Fibroblast of skin of left quadriceps (primary cell): ENCODE measurements around the gene DNAJC17.
A peak's percentile ranks its signal among the peaks of the same experiment; 100 is the strongest.

Experiments
- DNase-seq, 2 experiments: peaks; one replicate each; pipeline ENCODE4 v3.0.0-alpha.2; 2013; ENCODE audit warnings: low read depth in 2 of 2

Gene DNAJC17, protein sequence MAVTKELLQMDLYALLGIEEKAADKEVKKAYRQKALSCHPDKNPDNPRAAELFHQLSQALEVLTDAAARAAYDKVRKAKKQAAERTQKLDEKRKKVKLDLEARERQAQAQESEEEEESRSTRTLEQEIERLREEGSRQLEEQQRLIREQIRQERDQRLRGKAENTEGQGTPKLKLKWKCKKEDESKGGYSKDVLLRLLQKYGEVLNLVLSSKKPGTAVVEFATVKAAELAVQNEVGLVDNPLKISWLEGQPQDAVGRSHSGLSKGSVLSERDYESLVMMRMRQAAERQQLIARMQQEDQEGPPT

DNA sequence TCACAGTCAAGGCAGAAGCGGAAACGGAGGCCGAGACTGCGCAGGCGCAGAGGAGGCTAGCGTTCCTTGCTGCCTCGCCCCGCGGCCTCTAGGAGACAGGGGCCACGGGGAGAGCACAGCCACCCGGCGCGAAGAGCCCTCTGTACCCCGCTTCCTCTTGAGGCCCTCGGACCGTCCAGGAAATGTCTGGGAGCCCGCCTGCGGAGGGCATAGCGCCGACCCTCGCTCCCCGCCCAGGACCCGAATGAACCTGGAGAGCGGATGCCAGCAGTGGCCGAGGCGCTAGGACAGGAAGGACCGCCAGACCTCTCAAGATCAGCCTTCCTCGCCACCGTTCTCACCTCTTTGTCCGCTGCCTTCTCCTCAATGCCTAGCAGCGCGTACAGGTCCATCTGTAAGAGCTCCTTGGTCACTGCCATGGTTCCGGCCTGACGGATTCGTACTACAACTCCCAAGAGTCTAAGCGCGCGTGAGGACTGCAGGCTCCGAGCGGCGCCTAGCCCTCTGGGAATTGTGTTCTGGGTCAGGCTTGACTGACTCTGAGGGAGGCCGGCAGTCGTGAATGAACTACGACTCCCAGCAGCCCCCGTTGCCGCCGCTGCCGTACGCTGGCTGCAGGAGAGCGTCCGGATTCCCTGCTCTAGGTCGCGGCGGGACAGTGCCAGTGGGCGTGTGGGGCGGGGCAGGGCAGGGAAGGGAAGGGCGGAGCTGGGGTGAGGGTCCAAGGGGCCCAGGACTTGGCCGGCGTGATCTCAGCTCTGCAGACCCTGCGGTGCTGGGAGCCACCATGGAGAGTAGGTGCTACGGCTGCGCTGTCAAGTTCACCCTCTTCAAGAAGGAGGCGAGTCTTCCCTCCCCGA lies at the start of gene DNAJC17, which contains the start of gene ZFYVE19:
DNAJC17 (minus strand) TSS at position 446 of the 860 bp plus-strand sequence; CDS start at position 419, 27 bp downstream.
ZFYVE19 (plus strand) TSS at position 62 of the 860 bp plus-strand sequence; CDS start at position 563, 501 bp downstream.
- DNase-seq, result peak; percentile 93 to 94

DNA sequence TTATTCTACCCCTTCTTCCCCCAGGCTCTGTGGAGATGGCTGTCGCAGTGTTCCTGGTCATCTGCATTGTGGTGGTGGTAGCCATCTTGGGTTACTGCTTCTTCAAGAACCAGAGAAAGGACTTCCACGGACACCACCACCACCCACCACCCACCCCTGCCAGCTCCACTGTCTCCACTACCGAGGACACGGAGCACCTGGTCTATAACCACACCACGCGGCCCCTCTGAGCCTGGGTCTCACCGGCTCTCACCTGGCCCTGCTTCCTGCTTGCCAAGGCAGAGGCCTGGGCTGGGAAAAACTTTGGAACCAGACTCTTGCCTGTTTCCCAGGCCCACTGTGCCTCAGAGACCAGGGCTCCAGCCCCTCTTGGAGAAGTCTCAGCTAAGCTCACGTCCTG lies 49.5 kb upstream of the DNAJC17 start:
- no peak for DNase-seq

- DNase-seq, result no peak
Observed at GRCh38 chr15:40855706-40856234, 48.5 kb upstream of the DNAJC17 start.

GRCh38 chr15:40854161-40854560 lies 46.9 kb upstream of the DNAJC17 start:
- no peak for DNase-seq

- no peak for DNase-seq
Observed at GRCh38 chr15:40853241-40853890, 46.1 kb upstream of the DNAJC17 start.

DNA sequence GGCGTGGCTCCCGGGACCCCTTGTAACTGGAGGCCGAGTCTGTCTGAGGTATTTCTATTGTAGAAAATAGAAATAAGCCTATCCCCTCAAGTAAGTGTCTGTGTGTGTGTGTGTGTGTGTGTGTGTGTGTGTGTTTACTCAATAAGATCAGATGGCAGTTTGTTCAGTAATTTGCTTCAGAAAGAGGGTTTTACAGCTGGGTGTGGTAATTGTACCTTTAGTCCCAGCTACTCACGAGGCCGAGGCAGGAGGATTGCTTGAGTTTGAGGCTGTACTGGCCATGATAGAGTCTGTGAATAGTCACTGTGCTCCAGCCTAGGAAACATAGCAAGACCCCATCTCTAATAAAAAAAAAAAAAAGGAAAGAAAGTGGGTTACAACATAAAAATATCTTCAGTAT lies 45.3 kb upstream of the DNAJC17 start:
- DNase-seq, result no peak

DNA sequence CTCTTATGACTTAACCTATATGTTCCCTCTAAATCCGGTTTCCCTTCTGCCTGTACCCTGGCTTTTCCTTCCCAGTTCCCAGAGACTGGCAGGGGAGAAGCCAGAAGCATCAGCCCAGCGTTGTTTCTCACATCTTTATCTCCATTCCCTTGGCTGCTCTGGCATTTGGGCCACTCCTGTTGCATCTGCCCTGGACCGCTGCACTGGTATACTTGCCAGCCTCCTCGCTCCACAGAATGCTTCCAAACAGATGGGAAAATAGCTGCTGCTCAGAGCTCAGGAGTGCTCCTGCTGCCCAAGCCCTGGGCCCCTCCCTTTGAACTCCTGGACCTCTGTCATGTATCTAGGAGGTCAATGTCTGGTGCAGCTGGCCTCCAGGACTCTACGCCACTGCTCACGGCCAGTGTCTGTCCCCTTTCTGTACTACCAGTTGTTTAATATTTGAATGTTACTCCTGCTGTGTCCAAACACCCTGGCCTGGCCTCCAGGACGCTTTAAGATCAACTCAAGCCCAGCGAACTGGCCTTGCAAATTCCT lies 43.4 kb upstream of the DNAJC17 start:
- no peak for DNase-seq

DNA sequence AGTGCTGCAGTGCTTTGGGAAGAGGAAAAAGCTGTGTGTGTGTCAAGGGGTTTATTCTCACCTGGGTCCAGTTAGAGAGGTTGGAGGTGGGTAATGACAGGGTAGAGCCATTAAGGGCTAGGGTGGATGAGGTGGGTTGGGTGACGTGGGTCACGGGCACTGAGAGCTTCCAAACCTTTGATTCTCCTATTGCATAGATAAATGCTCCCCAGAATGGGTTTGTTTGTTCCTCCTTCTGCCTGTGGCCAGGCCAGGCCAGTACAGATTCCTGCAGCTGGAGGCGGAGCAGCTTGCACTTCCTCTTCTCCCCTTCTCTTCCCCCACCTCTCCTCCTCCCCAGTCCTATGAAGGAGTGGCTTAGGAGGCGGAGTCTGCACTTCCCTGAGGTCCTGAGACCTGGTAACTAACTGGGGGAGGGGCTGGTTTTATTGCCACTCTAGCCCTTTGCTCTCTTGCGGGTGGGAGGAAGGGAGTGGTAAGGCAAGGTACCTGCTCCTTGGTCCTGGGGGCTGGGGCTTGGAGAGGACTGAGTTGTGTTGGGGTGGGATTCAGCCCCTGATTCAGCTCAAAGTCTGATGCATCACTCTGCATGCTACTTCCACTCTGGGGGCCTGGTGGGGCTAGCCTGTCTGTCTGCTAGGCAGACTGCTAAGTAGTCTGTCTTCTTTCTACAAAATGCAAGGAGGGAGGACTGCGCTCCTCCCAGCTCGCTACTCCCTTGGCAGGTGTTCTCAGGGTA lies 40.1 kb upstream of the DNAJC17 start:
- DNase-seq, result no peak

- DNase-seq, result no peak
Observed at GRCh38 chr15:40846841-40847222, 39.6 kb upstream of the DNAJC17 start.

GRCh38 chr15:40845511-40846284 lies 38.4 kb upstream of the DNAJC17 start:
- no peak for DNase-seq

DNA sequence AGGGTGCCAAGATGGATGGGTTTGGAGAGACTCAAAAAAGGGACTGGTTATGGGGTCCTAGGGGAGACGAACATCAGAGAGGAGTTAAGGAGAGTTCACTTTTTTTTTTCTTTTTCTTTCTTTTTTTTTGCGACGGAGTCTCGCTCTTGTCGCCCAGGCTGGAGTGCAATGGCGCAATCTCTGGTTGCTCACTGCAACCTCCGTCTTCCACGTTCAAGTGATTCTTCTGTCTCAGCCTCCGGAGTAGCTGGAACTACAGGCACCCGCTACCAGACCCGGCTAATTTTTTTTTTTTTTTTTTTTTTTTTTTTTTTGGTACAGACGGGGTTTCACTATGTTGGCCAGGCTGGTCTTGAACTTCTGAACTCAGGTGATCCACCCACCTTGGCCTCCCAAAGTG lies 37.8 kb upstream of the DNAJC17 start:
- DNase-seq, result no peak

- DNase-seq, result no peak
Observed at GRCh38 chr15:40844696-40845030, 37.4 kb upstream of the DNAJC17 start.

GRCh38 chr15:40843885-40844695 lies 36.8 kb upstream of the DNAJC17 start, which contains the start of gene SPINT1:
SPINT1 (plus strand) TSS chr15:40844048; CDS start chr15:40844555, 507 bp downstream.
- no peak for DNase-seq

DNA sequence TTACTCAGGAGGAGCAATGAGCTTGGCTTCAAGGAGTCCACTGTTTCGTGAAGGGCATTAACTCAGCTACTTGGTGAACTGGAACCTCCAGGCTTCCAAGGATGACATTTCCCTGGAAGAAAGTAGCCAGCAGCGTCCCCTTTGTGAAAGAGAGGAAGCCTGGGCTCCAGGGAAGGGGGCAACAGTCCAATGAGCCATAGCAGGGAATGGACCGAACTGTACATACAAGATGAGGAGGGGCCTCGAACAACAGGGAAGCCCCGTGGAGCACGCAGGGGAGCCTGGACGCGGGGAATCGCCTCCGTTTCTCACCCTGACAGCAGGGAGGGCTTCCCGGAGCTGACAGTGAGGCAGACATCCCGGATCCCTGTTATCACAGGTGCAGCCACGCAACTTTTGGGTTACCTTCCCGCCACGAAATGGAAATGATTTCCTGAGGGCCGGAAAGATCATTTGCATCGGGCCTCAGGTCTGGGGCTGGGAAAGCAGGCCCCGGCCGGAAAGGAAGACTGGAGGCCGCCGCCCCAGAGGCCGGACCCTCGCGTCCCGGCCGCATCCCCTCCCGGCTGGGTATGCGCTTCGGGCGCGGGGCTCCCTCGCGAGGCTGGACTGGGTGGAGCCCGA lies 36.1 kb upstream of the DNAJC17 start:
- DNase-seq, result no peak

DNA sequence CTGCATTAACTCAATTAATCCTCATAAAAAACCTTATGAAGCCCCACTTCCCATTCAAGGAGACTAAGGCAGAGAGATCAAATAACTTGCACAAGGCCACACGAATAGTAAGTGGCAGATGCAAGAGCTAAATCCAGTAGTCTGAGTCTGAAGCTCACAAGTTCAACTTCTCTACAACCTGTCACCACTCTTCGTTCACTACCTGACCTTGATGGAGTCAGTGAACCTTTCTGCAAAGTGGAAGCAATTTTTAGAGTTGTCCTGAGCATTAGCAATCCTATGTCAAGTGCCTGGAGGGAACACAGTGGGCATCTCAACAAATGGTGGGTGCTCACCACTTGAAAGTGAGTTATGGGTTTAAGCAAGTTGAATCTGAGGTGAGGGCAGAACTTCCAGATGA lies 34.5 kb upstream of the DNAJC17 start:
- DNase-seq, result no peak

GRCh38 chr15:40838756-40839155 lies 31.5 kb upstream of the DNAJC17 start:
- DNase-seq, result no peak

- DNase-seq, result no peak
Observed at GRCh38 chr15:40836020-40836419, 28.7 kb upstream of the DNAJC17 start.

- no peak for DNase-seq
Observed at GRCh38 chr15:40832903-40833302, 25.6 kb upstream of the DNAJC17 start.

- no peak for DNase-seq
Observed at GRCh38 chr15:40831861-40832260, 24.6 kb upstream of the DNAJC17 start.
